Measurements from ENCODE around the gene SLC39A8.
"Not testable (repeated sequence)": the region's sequence is repeated elsewhere in the genome, so short reads cannot be mapped to it uniquely, and the experiment has no call there.

SLC39A8 gene

DNA sequence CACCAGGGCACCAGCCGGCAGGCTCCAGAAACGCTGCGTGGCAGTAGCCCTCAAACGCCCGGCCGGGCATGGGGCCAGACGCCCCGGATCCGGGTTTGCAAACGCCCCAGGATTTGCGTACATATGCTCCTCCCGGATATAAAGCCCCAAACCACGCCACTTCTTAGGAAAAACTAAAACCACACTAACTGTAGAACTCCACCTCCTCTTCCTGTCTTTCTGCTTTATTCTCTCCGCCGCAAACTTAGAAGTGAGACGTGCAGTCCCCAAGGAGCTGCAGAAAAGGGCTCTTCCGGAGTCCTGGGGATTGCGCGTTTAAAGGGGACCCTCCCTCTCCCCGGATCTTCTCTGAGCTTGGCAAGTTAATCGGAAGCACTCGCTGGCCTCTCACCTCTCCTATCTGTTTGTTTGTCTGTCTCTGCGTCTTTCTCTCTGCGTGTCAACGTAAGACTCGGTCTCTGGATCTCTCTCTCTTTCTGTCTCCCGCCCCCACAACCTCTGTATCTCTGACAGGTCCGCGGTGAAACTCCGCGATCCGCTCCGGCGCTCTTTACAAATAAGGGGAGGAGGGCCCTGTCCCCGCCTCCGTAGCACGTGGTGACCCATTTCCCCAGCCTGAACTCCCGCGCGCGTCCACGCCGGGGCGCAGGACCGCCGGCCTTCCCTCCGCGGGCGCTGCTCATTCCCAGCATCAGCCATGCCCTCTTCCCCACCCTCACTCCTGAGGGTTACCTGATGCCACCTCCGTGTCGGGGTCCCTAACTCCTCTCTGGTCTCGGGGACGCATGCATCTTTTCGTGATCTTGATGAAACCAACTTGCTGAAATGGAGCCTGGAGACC is at the start of gene SLC39A8:
TSS of gene SLC39A8 (minus strand) at position 529 of the 841 bp plus-strand sequence. CDS start 820 bp downstream, outside the sequence.
- DNase-seq (ENCODE audit: low read depth in 2 of 2) = peak; percentile 82 to 86

DNA sequence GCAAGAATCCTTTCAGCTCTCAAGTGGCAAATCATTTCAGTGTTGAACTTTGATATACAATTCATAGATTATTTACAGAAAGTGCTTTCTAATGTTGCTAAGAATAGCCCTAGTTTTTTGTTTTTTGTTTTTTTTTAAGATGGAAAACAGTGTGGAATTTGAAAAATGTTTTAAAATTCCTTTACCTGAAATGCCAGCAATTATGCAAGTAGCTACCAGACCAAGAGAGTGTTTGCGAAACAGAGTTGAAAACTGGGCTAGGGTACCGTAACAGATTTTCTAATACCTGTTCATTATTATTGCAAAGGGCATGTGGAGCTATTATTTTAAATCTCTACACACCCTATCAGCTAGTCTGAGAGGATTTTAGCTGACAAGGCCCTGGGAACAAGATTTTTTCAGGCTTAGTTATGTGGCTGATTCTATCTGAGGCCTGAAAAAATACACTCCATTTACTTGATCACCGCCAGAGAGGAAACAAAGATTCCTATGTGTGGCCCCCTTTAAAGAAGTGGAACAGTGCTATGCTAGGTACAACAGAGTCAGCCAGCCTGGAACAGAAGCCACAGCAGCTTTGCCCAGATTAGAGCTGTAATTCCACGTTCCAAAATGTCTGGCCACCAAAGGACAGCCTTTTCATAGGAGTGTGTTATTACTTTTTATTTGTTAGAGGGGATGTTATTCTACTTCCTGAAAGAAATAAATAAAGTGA is 46.9 kb upstream of the SLC39A8 start:
- no peak for DNase-seq (ENCODE audit: low read depth in 2 of 2)

DNA sequence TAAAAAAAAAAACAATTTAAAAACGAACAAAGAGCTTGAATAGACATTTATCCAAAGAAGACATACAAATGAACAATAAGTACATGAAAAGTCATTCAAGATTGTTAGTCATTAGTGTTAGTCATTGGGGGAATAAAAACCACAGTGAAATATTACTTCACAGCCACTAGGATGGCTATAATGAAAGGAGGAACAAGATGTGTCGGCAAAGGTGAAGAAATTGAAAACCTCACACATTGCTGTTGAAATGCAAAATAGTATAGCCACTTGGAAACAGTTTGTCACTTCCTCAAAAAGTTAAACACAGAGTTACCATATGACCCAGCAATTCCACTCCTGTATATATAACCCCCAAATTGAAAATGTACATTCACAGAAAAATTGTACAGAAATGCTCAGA is 45.2 kb upstream of the SLC39A8 start:
- no peak for DNase-seq (ENCODE audit: low read depth in 2 of 2)

DNA sequence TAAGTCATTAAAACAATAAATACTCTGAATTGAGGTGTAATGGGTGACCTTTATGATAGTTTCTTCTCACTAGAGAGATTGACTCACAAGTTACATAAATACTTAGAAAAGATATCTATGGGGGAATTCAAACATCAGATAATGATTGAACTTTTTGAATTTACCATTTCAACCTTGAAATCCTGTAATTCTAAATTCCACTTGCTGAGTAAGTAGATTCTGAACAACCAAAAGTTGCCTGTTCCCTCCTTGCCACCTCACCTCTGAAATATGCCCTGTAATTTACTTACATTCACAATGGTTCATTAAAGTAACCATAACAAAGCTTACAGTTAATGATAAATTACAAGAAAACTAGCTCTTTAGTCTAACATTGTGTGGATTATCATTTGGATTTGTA is 43.3 kb upstream of the SLC39A8 start:
- no peak for DNase-seq (ENCODE audit: low read depth in 2 of 2)

DNA sequence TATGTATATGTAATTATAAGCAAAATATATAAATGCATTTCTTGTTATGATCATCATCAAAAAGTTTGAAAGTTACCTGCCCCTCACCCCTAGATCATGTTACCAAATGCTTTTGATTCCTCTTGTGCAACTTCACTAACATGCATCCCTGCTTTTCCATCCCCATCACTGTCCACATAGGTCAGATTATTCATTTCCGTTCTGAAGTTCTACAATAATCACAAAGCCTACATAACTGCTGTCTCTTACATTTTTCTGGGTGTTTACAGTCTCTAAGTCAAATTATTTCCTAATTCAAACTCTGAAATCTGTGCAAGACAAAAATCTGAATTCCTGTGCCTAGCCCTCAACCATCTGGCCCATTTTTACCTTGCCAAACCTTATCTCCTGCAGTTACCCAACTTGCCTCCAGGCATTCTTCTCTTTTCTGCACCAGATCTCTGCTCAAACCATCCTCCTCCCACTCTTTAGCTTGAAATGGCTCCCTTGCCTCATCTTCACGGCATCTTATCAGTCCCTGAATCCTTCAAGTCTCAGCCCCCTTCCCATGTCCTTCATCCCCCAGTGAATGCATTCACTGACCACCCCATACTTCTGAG is 42.4 kb upstream of the SLC39A8 start:
- no peak for DNase-seq (ENCODE audit: low read depth in 2 of 2)

DNA sequence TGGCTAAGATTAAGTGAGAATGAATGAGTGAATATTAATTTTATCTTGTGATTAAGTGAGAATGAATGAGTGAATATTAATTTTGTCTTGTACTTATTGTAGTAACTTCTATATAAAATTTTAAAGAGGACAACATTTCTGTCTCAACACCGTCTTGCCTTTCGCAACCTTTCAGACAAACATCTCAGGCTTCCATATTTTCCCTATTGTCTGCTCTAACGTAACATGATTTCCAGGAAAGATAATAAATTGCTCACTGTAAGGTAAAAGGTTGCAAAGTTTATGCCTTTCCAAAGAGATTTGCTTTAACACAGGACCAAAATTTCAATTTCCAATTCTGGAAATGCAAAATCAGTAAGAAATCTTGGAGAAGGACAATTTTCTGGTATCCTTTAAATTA is 41.7 kb upstream of the SLC39A8 start:
- DNase-seq (ENCODE audit: low read depth in 2 of 2) = no peak

DNA sequence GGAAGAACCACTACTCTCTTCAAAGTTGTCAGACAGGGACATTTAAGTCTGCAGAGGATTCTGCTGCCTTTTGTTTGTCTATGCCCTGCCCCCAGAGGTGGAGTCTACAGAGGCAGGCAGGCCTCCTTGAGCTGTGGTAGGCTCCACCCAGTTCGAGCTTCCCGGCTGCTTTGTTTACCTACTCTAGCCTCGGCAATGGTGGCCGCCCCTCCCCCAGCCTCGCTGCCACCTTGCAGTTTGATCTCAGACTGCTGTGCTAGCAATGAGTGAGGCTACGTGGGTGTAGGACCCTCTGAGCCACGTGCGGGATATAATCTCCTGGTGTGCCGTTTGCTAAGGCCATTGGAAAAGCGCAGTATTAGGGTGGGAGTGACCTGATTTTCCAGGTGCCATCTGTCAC is 35.0 kb upstream of the SLC39A8 start:
- not testable (repeated sequence) for DNase-seq (ENCODE audit: low read depth in 2 of 2)

DNA sequence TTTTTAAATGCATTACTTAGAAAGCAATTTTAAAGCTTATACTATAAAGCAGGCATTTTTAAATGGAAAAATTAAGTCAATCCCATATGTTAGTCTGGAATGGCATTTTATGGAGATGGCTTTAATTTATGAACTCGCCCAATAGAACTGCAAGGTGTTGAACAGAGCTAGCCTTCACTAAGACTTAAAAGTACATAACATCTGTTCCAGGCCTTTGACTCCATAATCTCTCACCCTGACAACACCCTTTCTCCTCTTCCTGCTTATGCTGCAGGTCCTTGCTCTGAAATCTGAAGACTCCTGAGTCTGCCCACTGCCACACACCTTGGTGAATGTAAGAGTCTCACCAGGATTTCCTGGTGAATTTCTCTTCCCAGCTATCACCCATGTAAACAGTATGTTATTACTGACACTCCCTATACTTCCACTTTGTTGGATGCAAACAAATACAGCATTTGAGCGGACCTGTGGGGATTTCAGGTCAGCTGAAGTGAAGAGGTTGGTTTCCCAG is 17.7 kb upstream of the SLC39A8 start:
- DNase-seq (ENCODE audit: low read depth in 2 of 2) = no peak

DNA sequence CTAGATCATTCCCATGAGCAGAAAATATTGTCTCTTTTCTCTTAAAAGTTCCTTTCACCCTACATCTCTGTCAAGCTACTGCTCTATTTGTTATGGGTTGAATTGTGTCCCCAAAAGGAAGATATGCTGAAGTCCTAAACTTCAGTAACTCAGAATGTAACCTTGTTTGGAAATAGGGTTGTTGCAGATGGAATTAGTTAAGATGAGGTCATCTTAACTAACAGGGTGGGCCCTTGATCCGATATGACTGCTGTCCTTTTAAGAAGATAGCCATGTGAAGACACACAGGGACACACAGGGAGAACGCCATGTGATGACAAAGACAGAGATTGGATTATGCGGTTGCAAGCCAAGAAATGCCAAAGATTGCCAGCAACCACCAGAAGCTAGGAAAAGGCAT is 12.8 kb upstream of the SLC39A8 start:
- DNase-seq (ENCODE audit: low read depth in 2 of 2) = no peak

DNA sequence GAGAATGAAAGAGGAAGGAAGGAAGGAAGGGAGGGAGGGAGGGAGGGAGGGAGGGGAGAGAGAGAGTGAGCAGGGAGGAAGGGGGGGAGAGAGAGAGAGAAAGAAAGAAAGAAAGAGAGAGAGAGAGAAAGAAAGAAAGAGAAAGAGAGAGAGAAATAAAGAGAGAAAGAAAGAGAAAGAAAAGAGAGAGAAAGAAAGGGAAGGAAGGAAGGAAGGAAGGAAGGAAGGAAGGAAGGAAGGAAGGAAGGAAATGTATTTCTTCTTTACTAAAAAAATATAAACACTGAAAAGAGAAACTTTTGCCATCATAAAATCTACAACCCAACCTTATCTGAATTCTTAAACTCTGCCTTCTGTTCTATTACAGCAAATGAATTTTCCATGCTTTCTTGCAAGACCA is 12.4 kb upstream of the SLC39A8 start:
- DNase-seq (ENCODE audit: low read depth in 2 of 2) = not testable (repeated sequence)

DNA sequence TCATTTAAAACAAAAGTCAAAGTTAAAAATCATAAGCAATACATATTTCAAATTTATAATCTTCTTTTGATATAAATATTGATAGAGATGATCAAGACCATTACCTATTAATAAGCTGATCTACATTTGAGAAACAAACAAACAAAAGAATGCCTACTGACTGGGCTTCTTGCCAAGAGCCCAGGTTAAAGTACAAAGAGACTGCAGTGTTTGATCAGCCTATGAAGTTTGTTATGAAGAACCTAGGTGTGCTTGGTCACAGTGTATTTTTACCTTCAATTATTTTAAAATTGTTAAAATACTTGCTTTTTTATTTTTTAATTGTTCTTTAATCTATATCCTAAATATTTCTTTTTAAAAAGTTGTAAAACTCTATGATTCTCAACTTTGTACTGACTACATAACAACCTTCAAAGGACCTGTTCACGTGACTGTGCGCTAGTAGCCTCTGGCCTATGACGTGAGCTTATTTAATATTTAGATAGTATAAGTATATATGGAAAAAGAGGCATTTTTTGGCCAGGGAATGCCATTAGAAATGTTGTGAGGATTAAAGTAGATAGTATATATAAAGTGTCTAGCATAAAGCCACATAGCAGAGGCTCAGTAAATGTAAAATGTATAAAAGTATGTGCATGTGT is 11.4 kb upstream of the SLC39A8 start:
- DNase-seq (ENCODE audit: low read depth in 2 of 2) = no peak

DNA sequence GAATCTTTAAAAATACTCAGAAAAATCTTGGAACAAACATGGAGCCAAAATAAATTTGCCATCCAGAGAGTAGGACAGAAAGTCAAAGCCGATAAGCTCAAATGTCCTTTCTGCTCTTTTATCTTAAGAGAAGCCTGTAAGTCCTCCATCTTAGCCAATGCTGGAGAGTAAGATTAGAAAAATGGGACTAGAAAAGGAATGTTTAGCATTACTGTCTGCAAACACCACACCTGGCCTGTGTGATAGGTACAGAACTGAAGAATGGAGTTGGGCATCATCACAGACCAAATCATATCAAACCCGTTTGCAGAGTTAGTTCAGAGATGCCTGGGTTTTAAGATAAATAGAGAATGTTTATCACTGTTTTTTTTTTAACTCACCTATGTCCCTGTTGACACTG is 10.5 kb upstream of the SLC39A8 start:
- no peak for DNase-seq (ENCODE audit: low read depth in 2 of 2)

DNA sequence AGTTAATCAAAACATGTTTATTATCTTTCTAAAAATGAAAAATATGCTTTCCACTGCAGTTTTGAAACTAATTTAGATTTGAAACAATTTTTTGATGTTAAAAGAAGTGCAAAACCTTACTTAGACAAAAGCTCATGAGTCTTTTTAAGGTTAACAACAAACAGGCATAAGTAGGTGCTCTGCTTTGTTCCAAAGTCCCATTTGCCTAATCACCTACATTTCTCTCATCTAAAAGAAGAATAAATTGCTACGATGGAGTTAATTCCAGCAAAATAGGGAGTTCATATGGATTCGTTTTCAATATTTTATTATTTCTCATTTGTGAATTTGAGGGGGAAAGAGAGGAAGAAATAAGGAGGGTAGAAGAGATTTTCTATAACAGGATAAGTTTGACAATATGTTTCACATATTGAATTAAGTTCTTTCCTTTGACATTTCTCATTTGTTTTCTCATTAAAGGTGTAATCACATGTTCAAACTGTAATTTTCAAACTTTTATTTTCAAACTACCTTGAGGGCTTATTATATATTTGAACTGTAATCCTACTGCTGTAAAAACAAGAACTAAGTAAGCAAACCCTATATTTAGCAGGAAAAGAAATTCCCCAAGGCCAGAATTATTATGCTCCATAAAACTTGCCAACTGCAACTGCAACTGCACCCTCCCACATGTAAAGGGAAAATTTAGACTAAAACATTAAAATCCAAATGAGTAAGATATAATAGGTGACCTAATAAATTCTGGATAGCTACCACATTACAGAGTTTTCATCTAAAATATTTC is 9.6 kb upstream of the SLC39A8 start:
- DNase-seq (ENCODE audit: low read depth in 2 of 2) = no peak

DNA sequence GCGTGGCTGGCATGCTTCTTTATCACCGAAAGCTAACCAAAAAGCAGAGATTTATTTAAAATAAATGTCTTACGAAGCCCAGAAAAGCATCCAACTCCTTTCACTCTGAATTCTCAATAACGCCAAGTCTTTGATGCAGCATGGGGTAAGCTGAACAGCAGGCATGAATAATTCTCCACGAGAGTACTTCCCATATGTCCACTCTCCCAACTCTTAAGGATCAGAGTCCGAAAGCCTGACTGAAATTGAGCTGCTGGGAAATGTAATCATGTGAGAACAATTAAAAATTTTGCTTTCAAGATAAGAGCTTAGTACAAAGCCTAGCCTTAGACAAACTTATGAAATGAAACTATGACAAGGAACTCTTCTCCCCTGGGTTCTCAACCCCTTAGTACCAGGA is 7.5 kb upstream of the SLC39A8 start:
- DNase-seq (ENCODE audit: low read depth in 2 of 2) = no peak

DNA sequence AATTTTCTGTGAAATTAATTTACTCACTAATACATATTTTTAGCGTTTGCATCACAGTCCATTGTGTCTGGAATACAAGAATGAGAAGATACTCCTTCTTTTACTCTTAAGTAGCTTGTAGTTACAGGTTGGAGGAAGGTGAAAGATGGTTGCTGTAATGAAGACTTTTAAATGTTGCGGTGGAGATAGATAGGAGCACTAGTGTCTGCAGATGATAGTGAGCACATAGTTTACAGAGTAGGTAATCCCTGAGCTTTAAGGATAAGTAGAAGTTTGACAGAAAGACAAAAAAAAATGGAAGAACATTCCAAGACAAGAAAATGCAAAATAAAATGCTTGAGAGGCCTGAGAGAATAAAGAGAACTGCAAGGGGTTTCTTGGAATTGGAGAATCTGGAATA is 5.4 kb upstream of the SLC39A8 start:
- no peak for DNase-seq (ENCODE audit: low read depth in 2 of 2)

DNA sequence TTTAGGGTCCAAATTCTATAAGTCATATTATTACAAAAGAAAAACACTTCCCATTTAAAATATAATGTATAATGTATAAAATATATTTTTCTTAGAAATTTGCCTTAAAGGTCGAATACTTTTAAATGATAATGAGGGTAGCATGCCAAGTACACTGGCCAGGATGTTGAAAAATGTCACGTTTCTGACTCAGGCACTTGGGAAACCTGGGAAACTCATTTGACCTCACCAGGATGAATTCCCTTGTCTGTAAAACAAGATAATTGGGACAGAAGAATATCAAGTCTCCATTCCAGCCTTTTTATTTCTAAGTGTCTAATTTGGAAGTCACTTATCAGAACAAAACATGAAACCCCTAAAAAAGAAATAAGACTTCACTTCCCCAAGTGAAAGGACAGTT is 3.4 kb upstream of the SLC39A8 start:
- DNase-seq (ENCODE audit: low read depth in 2 of 2) = no peak

DNA sequence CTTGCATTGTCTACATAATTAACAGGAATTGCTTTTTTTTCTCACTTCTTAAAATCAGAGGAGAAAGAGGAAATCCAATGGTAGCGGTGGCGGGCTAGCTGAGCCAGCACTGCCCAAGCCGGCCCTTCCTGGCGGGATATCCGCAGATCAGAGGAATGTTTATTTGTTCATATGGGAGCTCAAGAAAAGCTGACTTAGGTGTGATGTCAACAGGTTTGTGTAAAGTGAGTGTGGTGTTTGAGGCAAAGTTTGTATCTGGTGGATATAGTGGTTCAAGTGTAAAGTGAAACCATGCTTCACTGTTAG is 466 bp upstream of the SLC39A8 start:
- DNase-seq (ENCODE audit: low read depth in 2 of 2) = no peak

DNA sequence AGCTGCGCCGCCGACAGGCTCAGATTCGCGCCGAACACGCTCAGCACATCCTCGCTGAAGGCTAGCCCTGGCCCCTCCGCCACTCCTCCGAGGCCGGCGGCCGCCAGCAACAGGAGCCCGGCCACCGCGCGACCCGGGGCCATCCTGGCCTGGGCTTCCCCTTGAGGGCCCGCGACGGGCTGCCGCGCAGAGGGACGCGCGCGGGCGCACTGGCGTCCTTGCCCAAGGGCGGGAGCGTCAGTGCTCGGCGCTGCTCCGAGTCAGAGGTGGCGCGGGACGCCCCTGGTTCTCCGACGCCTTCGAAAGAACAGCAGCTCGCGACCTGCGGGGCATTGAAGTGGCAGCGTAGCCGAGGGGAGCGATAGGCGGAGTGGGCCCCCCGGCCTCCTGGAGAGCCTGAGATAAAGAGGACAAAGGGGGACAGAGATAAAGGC is 745 bp downstream of the SLC39A8 start:
- peak; percentile 60 to 68 for DNase-seq (ENCODE audit: low read depth in 2 of 2)

DNA sequence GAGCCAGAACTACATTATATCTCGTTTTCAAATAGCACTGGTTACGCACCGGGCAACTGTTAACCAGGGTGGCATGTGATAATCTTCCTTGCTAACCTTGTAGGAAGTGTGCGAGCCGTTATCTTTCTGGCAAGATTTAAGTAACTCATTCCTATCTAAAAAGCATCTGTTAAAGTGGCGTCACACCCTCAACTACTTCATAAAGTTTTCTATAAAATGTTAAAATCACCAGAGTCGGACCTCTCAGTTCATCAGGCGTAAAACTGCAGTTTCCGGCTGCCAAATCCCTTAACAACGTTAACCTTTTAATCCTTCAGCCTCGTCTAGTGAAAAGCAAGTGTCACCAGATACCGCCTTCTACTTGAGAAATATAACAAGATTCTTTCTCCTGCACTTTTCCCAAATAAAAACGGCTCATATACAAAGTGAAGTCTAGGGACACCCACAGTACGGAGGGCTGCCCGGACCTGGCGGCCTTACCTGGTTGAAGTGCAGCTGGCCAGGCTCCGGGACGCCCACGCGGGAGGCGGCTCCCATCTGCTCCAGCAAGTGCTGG is 1.2 kb downstream of the SLC39A8 start:
- peak in 1 of 2 donors; percentile 59 for DNase-seq (ENCODE audit: low read depth in 2 of 2)

DNA sequence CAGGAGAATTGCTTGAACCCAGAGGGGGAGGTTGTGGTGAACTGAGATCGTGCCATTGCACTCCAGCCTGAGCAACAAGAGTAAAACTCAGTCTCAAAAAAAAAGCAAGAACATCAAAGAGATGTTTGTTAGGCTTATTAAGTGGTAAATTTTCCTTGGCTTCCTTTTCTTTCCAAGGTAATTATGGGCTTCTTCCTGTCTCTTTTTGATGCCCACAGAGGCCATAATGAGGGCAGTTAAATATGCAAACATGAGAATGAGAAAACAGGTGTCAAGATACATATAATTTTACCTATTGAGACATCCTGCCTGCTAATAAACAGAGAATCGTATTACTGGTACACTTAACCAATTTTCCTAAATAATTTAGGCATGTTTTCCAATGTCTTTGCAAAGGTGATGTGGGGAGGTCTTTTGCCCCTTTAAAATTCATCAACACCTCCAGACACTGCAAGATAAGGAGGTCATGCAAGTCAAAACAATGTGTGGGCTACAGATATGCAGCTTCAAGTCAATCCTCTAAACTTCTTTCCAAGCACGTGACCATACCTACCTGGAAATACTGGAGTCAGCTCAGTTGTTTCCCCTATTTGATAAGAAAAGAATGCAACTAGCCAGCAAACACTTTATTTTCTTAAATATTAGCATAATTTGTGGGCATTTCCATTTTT is 2.7 kb downstream of the SLC39A8 start:
- DNase-seq (ENCODE audit: low read depth in 2 of 2) = no peak

DNA sequence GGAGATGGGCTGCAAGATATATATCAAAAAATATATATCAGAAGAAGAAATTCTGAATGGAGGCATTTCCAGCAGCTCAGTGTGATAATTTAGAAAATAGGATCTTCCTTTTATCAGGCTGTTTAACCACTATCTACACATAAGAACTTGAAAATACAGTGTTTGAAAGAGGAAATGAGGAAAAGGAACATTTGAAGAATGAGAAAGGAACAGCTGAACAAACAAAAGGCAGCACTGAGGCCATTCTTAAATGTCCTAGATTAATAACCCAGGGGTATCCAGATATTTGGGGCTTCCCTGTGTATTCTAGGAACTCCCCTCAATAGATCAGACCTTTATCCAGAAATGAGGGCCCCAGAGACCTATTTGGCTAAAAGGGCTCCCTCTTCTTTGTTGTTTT is 4.1 kb downstream of the SLC39A8 start:
- no peak for DNase-seq (ENCODE audit: low read depth in 2 of 2)

All from stimulated activated CD8-positive, alpha-beta memory T cell treated with anti-CD3 and anti-CD28 coated beads, Interleukin-15, amount 100 ng/mL, for 48 hours (primary cell).